ENCODE measurements around the gene CHCT1. TPM values are rescaled to one million over a fixed set of nuclear protein-coding genes. Genes with fewer than 3 reads are reported as not detected.

The CHCT1 gene
- total and polyA plus RNA-seq, 3 donors from 2014 or later: 64.0 to 281 (median 102) TPM

- H3K36me3 ChIP-seq (ENCODE audit: low read depth, missing control alignments): no peaks in the 10 kb centered on the region
- TF ChIP-seq POLR2A (IDR thresholded peaks at IDR 0.05): no peak
- TF ChIP-seq CTCF (IDR thresholded peaks at IDR 0.05): no peak
- DNase-seq: no peak
- H3K4me1 ChIP-seq: no peaks in the 10 kb centered on the region
- no peaks in the 10 kb centered on the region for H3K27me3 ChIP-seq
- intact Hi-C loops (cut with DNase I; ENCODE audit: low total_unique reads): no loop called here
- WGBS, 2 donors: 81% methylated on average over 3 of the region's 3 CpGs
- no peaks in the 10 kb centered on the region for H3K9me3 ChIP-seq
- H3K4me3 ChIP-seq: no peak overlapping the region
- H3K27ac ChIP-seq: peak overlapping the region in 1 of 2 donors; percentile 30
These were observed 23.9 kb upstream of the CHCT1 start for GRCh38 chr17:60398227-60398959.

- H3K27me3 ChIP-seq: no peaks in the 10 kb centered on the region
- H3K36me3 ChIP-seq (ENCODE audit: low read depth, missing control alignments): no peaks in the 10 kb centered on the region
- no peak overlapping the region for H3K4me3 ChIP-seq
- no peak overlapping the region for H3K27ac ChIP-seq
- H3K4me1 ChIP-seq: no peaks in the 10 kb centered on the region
- intact Hi-C loops (cut with DNase I; ENCODE audit: low total_unique reads): no loop called here
- TF ChIP-seq POLR2A (IDR thresholded peaks at IDR 0.05) (no peak), CTCF (IDR thresholded peaks at IDR 0.05) (no peak)
- no peaks in the 10 kb centered on the region for H3K9me3 ChIP-seq
- no peak for DNase-seq
These were observed 20.5 kb upstream of the CHCT1 start for GRCh38 chr17:60401819-60402218.

- intact Hi-C loops (cut with DNase I; ENCODE audit: low total_unique reads): no loop called here
- no peak overlapping the region for H3K4me3 ChIP-seq
- no peak for DNase-seq
- 84 to 89% methylated on average over 3 of the region's 3 CpGs for WGBS, 2 donors
- TF ChIP-seq CTCF (IDR thresholded peaks at IDR 0.05): no peak
- no peak for TF ChIP-seq POLR2A (IDR thresholded peaks at IDR 0.05)
- H3K36me3 ChIP-seq (ENCODE audit: low read depth, missing control alignments): no peaks in the 10 kb centered on the region
- no peaks in the 10 kb centered on the region for H3K27me3 ChIP-seq
- no peak overlapping the region for H3K27ac ChIP-seq
- H3K9me3 ChIP-seq: no peaks in the 10 kb centered on the region
- H3K4me1 ChIP-seq: no peaks in the 10 kb centered on the region
These were observed 18.8 kb upstream of the CHCT1 start for GRCh38 chr17:60403523-60403810.

- 90 to 95% methylated on average over 6 of the region's 6 CpGs for WGBS, 2 donors
These were observed 18.3 kb upstream of the CHCT1 start for GRCh38 chr17:60403962-60404361.

More at GRCh38 chr17:60403962-60404361, 18.3 kb upstream of the CHCT1 start:
- Histone ChIP-seq H3K4me1 (no peaks in the 10 kb centered on the region), H3K36me3 (ENCODE audit: low read depth, missing control alignments) (no peaks in the 10 kb centered on the region), H3K9me3 (no peaks in the 10 kb centered on the region), H3K4me3 (no peak overlapping the region), H3K27ac (no peak overlapping the region), H3K27me3 (no peaks in the 10 kb centered on the region)
- no peak for DNase-seq
- intact Hi-C loops (cut with DNase I; ENCODE audit: low total_unique reads): no loop called here
- TF ChIP-seq CTCF (IDR thresholded peaks at IDR 0.05) (no peak), POLR2A (IDR thresholded peaks at IDR 0.05) (no peak)
